HEK293T (cell line): ENCODE results near the gene RPS6KB1.
"Not testable (repeated sequence)": the region's sequence is repeated elsewhere in the genome, so short reads cannot be mapped to it uniquely, and the experiment has no call there.

Experiments
- CTCF ChIA-PET: fragments of 350-600 bp; formaldehyde crosslinking; extraction: SDS; loops from one replicate; lab custom pipeline; 2021; ENCODE audit warnings: antibody characterized with exemption, inconsistent platforms; lab: Yijun Ruan, JAX
- POLR2A ChIA-PET: fragments of 350-600 bp; formaldehyde crosslinking; extraction: SDS; loops from one replicate; lab custom pipeline; 2020; ENCODE audit warnings: antibody characterized with exemption, inconsistent platforms; lab: Yijun Ruan, JAX
- DNase-seq: peaks from one replicate; pipeline ENCODE4 v3.0.0; 2012; ENCODE audit warnings: mixed read lengths; ENCODE audit errors: extremely low spot score
- ARNT ChIP-seq: fragments of 450-650 bp; IDR thresholded peaks from 2 replicates; pipeline ENCODE4 v1.6.1; 2017; ENCODE audit warnings: mild to moderate bottlenecking
- BHLHE40 ChIP-seq: fragments of 450-650 bp; IDR thresholded peaks from 2 replicates; pipeline ENCODE4 v1.6.1; 2016; ENCODE audit warnings: mild to moderate bottlenecking, moderate library complexity, borderline replicate concordance
- CTBP1 ChIP-seq: fragments of 450-650 bp; IDR thresholded peaks from 2 replicates; pipeline ENCODE4 v1.6.1; 2016; ENCODE audit warnings: borderline replicate concordance
- ELF4 ChIP-seq: fragments of 450-650 bp; IDR thresholded peaks from 2 replicates; pipeline ENCODE4 v1.6.1; 2017; ENCODE audit warnings: antibody characterized with exemption
- FOXA1 ChIP-seq: fragments of 450-650 bp; IDR thresholded peaks from 2 replicates; pipeline ENCODE4 v1.6.1; 2016; ENCODE audit warnings: mild to moderate bottlenecking
- FOXK2 ChIP-seq: fragments of 450-650 bp; IDR thresholded peaks from 2 replicates; pipeline ENCODE4 v1.6.1; 2016; ENCODE audit warnings: mild to moderate bottlenecking
- FOXM1 ChIP-seq: fragments of 450-650 bp; IDR thresholded peaks from 2 replicates; pipeline ENCODE4 v1.6.1; 2017; ENCODE audit warnings: mild to moderate bottlenecking, borderline replicate concordance
- HDGF ChIP-seq: fragments of 450-650 bp; IDR thresholded peaks from 2 replicates; pipeline ENCODE4 v1.6.1; 2017; ENCODE audit warnings: antibody characterized with exemption, borderline replicate concordance
- L3MBTL2 ChIP-seq: fragments of 450-650 bp; conservative IDR thresholded peaks from 2 replicates; pipeline ENCODE4 v1.6.1; 2016; ENCODE audit warnings: mild to moderate bottlenecking
- LEF1 ChIP-seq: fragments of 450-650 bp; IDR thresholded peaks from 2 replicates; pipeline ENCODE4 v1.6.1; 2017; ENCODE audit warnings: mild to moderate bottlenecking, borderline replicate concordance
- NFRKB ChIP-seq: fragments of 450-650 bp; IDR thresholded peaks from 2 replicates; pipeline ENCODE4 v1.6.1; 2016; ENCODE audit warnings: mild to moderate bottlenecking, moderate library complexity
- PKNOX1 ChIP-seq: fragments of 450-650 bp; IDR thresholded peaks from 2 replicates; pipeline ENCODE4 v1.6.1; 2016
- SP1 ChIP-seq: fragments of 450-650 bp; IDR thresholded peaks from 2 replicates; pipeline ENCODE4 v1.6.1; 2017
- SUZ12 ChIP-seq: fragments of 450-650 bp; IDR thresholded peaks from 2 replicates; pipeline ENCODE4 v1.6.1; 2016; ENCODE audit warnings: mild to moderate bottlenecking
- TARDBP ChIP-seq: fragments of 450-650 bp; IDR thresholded peaks from 2 replicates; pipeline ENCODE4 v1.6.1; 2016
- ZNF384 ChIP-seq: fragments of 450-650 bp; IDR thresholded peaks from 2 replicates; pipeline ENCODE4 v1.6.1; 2016

The RPS6KB1 gene

GRCh38 chr17:59916446-59916845 is 23.5 kb downstream of the RPS6KB1 start:
- no peak for DNase-seq
- CTCF ChIA-PET = interaction anchor here (0.6 kb wide), 1 partner anchor 23 kb away, joined by 9 read pairs; no protein-coding TSS in a partner anchor
- POLR2A ChIA-PET = no interaction called here
- TF ChIP-seq FOXA1 = no peak
- TF ChIP-seq TARDBP = no peak
- TF ChIP-seq LEF1 = no peak
- no peak for TF ChIP-seq FOXK2
- TF ChIP-seq L3MBTL2 = no peak
- TF ChIP-seq BHLHE40 = no peak
- no peak for TF ChIP-seq FOXM1
- TF ChIP-seq ZNF384 = no peak
- TF ChIP-seq SUZ12 = no peak
- TF ChIP-seq CTBP1 = no peak
- no peak for TF ChIP-seq ARNT
- TF ChIP-seq SP1 = no peak
- no peak for TF ChIP-seq HDGF
- TF ChIP-seq PKNOX1 = no peak
- no peak for TF ChIP-seq ELF4
- no peak for TF ChIP-seq NFRKB

DNA sequence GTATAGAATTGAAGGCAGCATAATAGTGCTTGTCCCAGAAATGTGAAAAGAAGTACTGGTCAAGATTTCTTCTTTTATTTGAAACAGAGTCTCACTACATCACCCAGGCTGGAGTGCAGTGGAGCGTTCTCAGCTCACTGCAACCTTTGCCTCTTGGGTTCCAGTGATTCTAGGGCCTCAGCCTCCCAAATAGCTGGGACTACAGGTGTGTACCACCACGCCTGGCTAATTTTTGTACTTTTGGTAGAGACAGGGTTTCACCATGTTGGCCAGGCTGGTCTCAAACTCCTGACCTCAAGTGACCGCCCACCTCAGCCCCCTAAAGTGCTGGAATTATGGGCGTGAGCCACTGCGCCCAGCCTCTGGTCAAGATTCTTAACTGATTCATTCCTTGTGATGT is 27.7 kb downstream of the RPS6KB1 start:
- DNase-seq, CTCF ChIA-PET: not testable (repeated sequence)
- POLR2A ChIA-PET = interaction anchor here (1.0 kb wide), 1 partner anchor 44 kb away, joined by 3 read pairs; the partner anchor contains the start of gene RNFT1

- DNase-seq, CTCF ChIA-PET, POLR2A ChIA-PET: not testable (repeated sequence)
Measured at GRCh38 chr17:59930121-59930520, 37.2 kb downstream of the RPS6KB1 start.

DNA sequence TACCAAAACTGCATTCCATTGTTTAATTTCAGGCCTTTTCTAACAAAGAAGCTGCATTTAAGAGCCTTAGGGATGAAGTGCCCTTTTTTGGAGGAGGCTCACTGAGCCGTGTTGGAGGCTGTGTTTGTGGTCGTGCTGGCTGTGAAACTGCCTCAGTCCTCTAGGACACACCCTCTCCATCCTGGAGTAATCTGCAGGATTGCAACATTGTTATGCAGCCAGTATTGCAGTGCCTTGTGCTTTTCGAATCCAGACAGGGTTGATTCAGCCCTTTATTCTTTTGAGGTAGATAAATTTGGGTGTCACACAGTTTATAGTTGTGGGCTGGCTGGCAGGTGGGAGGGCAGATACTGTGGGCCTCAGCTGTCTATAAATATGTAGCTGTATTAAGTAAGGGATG is 37.8 kb downstream of the RPS6KB1 start:
- POLR2A ChIA-PET, DNase-seq, CTCF ChIA-PET: not testable (repeated sequence)

DNA sequence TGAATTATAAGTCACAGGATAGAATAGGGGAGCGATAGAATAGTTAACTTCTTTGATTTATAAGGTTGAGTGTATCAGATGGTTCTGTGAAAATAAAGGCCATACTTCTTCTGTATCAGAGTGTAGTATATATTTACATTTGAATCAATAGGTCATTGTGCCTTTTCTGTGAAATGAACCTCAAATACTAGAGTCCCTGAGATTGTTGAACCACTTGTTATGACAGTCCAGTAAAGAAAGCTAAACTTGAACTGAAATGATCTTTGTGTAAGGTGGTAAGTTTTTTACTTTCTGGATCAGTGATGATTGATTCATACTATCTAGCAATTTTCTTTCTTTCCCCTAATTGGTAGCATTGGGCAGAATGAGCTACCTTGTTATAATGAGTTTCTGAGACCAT is 40.4 kb downstream of the RPS6KB1 start:
- POLR2A ChIA-PET = interaction anchor here (1.5 kb wide), 1 partner anchor 31 kb away, joined by 4 read pairs; the partner anchor contains the start of gene RNFT1
- DNase-seq, CTCF ChIA-PET: not testable (repeated sequence)

GRCh38 chr17:59940697-59941096 is 47.8 kb downstream of the RPS6KB1 start:
- POLR2A ChIA-PET, CTCF ChIA-PET, DNase-seq: not testable (repeated sequence)

- POLR2A ChIA-PET = no interaction called here
- no peak for DNase-seq
- TF ChIP-seq NFRKB (no peak), FOXM1 (no peak), HDGF (no peak), SP1 (no peak), ZNF384 (no peak), L3MBTL2 (no peak), SUZ12 (no peak), BHLHE40 (no peak), LEF1 (no peak), FOXA1 (no peak), ARNT (no peak), TARDBP (no peak), CTBP1 (no peak), PKNOX1 (no peak), ELF4 (no peak), FOXK2 (no peak)
- CTCF ChIA-PET = no interaction called here
Measured at GRCh38 chr17:59941131-59941530, 48.2 kb downstream of the RPS6KB1 start.

DNA sequence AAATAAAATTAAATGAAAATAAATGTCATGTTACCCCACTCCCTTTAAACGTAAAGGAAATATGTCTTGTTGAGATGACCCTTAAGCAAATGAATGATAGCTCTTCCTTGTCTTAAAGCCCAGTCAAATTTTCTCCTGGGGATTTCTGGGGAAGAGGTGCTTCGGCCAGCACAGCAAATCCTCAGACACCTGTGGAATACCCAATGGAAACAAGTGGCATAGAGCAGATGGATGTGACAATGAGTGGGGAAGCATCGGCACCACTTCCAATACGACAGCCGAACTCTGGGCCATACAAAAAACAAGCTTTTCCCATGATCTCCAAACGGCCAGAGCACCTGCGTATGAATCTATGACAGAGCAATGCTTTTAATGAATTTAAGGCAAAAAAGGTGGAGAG is 53.5 kb downstream of the RPS6KB1 start:
- CTCF ChIA-PET, DNase-seq, POLR2A ChIA-PET: not testable (repeated sequence)

GRCh38 chr17:59947310-59947709 is 54.4 kb downstream of the RPS6KB1 start:
- POLR2A ChIA-PET, DNase-seq, CTCF ChIA-PET: not testable (repeated sequence)
